ENCODE results near the gene OR2H1. TPM values are rescaled to one million over a fixed set of nuclear protein-coding genes. Genes with fewer than 3 reads are reported as not detected.
"Not testable (repeated sequence)": the region's sequence is repeated elsewhere in the genome, so short reads cannot be mapped to it uniquely, and the experiment has no call there.

The OR2H1 gene
- total RNA-seq, 3 donors from 2014 or later = not detected

GRCh38 chr6:29426654-29427053 is 30.3 kb upstream of the OR2H1 start:
- no peaks in the 10 kb centered on the region for H3K36me3 ChIP-seq (ENCODE audit: low read depth)
- no peak for TF ChIP-seq CTCF (IDR thresholded peaks at IDR 0.05)
- no peaks in the 10 kb centered on the region for H3K4me1 ChIP-seq (ENCODE audit: low read depth)
- DNase-seq (no peak), ATAC-seq (no peak)
- intact Hi-C loops (cut with DNase I, micrococcal nuclease) = no loop called here
- no peak overlapping the region for H3K4me3 ChIP-seq
- H3K9me3 ChIP-seq = no peaks in the 10 kb centered on the region

GRCh38 chr6:29436730-29437129 is 20.2 kb upstream of the OR2H1 start:
- H3K4me1 ChIP-seq (ENCODE audit: low read depth); DNase-seq; intact Hi-C loops (cut with DNase I, micrococcal nuclease); ATAC-seq; H3K9me3 ChIP-seq; H3K36me3 ChIP-seq (ENCODE audit: low read depth); H3K4me3 ChIP-seq: not testable (repeated sequence)

GRCh38 chr6:29439006-29439405 is 17.9 kb upstream of the OR2H1 start, which contains the start of gene OR10C1:
TSS of gene OR10C1 (plus strand) at chr6:29439306. CDS start at chr6:29440016, 710 bp downstream.
- no peak for TF ChIP-seq CTCF (IDR thresholded peaks at IDR 0.05)
- DNase-seq = no peak
- intact Hi-C loops (cut with DNase I, micrococcal nuclease) = no loop called here
- Histone ChIP-seq H3K4me1 (ENCODE audit: low read depth) (no peaks in the 10 kb centered on the region), H3K9me3 (no peaks in the 10 kb centered on the region), H3K36me3 (ENCODE audit: low read depth) (no peaks in the 10 kb centered on the region), H3K4me3 (no peak within 1 kb of the TSS)
- ATAC-seq = no peak

GRCh38 chr6:29442719-29443118 is 14.2 kb upstream of the OR2H1 start:
- no peaks in the 10 kb centered on the region for H3K4me1 ChIP-seq (ENCODE audit: low read depth)
- H3K9me3 ChIP-seq = no peaks in the 10 kb centered on the region
- DNase-seq = no peak
- no peaks in the 10 kb centered on the region for H3K36me3 ChIP-seq (ENCODE audit: low read depth)
- no peak overlapping the region for H3K4me3 ChIP-seq
- ATAC-seq = no peak
- intact Hi-C loops (cut with DNase I, micrococcal nuclease) = no loop called here
- no peak for TF ChIP-seq CTCF (IDR thresholded peaks at IDR 0.05)

GRCh38 chr6:29444031-29444430 is 12.9 kb upstream of the OR2H1 start:
- H3K9me3 ChIP-seq; DNase-seq; H3K36me3 ChIP-seq (ENCODE audit: low read depth); ATAC-seq; H3K4me3 ChIP-seq; H3K4me1 ChIP-seq (ENCODE audit: low read depth); intact Hi-C loops (cut with DNase I, micrococcal nuclease): not testable (repeated sequence)

- ATAC-seq (no peak), DNase-seq (no peak)
- Histone ChIP-seq H3K36me3 (ENCODE audit: low read depth) (no peaks in the 10 kb centered on the region), H3K9me3 (no peaks in the 10 kb centered on the region), H3K4me3 (no peak overlapping the region), H3K4me1 (ENCODE audit: low read depth) (no peaks in the 10 kb centered on the region)
- intact Hi-C loops (cut with DNase I, micrococcal nuclease) = no loop called here
- no peak for TF ChIP-seq CTCF (IDR thresholded peaks at IDR 0.05)
Measured at GRCh38 chr6:29447670-29448069, 9.3 kb upstream of the OR2H1 start.

GRCh38 chr6:29451471-29452193 is 5.3 kb upstream of the OR2H1 start:
- DNase-seq (no peak), ATAC-seq (no peak)
- intact Hi-C loops (cut with DNase I, micrococcal nuclease) = no loop called here
- Histone ChIP-seq H3K4me1 (ENCODE audit: low read depth) (no peaks in the 10 kb centered on the region), H3K36me3 (ENCODE audit: low read depth) (no peaks in the 10 kb centered on the region), H3K4me3 (no peak overlapping the region), H3K9me3 (no peaks in the 10 kb centered on the region)
- no peak for TF ChIP-seq CTCF (IDR thresholded peaks at IDR 0.05)

Measured in mucosa of descending colon (tissue), 3 donors.